ENCODE measurements around the gene AKT3. TPM values are rescaled to one million over a fixed set of nuclear protein-coding genes. Genes with fewer than 3 reads are reported as not detected.
"Not testable (repeated sequence)": the region's sequence is repeated elsewhere in the genome, so short reads cannot be mapped to it uniquely, and the experiment has no call there.

AKT3 gene
- total RNA-seq, 1 donor from 2014 or later, result 27.8 TPM

GRCh38 chr1:243791586-243792267 lies 58.3 kb downstream of the AKT3 start:
- intact Hi-C loops (cut with micrococcal nuclease), result no loop called here

GRCh38 chr1:243790404-243790803 lies 59.6 kb downstream of the AKT3 start:
- intact Hi-C loops (cut with micrococcal nuclease), result no loop called here

- intact Hi-C loops (cut with micrococcal nuclease), result no loop called here
These were observed 63.5 kb downstream of the AKT3 start for GRCh38 chr1:243786531-243786930.

GRCh38 chr1:243784506-243784905 lies 65.5 kb downstream of the AKT3 start:
- intact Hi-C loops (cut with micrococcal nuclease), result no loop called here

- intact Hi-C loops (cut with micrococcal nuclease), result no loop called here
These were observed 66.3 kb downstream of the AKT3 start for GRCh38 chr1:243783714-243784113.

GRCh38 chr1:243772361-243773050 lies 77.5 kb downstream of the AKT3 start:
- intact Hi-C loops (cut with micrococcal nuclease), result not testable (repeated sequence)

- intact Hi-C loops (cut with micrococcal nuclease), result no loop called here
These were observed 79.2 kb downstream of the AKT3 start for GRCh38 chr1:243770860-243771259.

GRCh38 chr1:243765676-243766075 lies 84.4 kb downstream of the AKT3 start:
- intact Hi-C loops (cut with micrococcal nuclease), result no loop called here

- intact Hi-C loops (cut with micrococcal nuclease), result no loop called here
These were observed 86.2 kb downstream of the AKT3 start for GRCh38 chr1:243763806-243764205.

- intact Hi-C loops (cut with micrococcal nuclease), result no loop called here
These were observed 91.4 kb downstream of the AKT3 start for GRCh38 chr1:243758647-243759046.

GRCh38 chr1:243756529-243756928 lies 93.5 kb downstream of the AKT3 start:
- intact Hi-C loops (cut with micrococcal nuclease), result no loop called here

GRCh38 chr1:243754348-243754747 lies 95.7 kb downstream of the AKT3 start:
- intact Hi-C loops (cut with micrococcal nuclease), result no loop called here

GRCh38 chr1:243751506-243751905 lies 98.5 kb downstream of the AKT3 start:
- intact Hi-C loops (cut with micrococcal nuclease), result no loop called here

- intact Hi-C loops (cut with micrococcal nuclease), result loop anchor here (1.0 to 5.0 kb wide), 9 partner anchors 151 to 1281 kb away; no protein-coding TSS in a partner anchor
These were observed 101.2 kb downstream of the AKT3 start for GRCh38 chr1:243748706-243749283.

GRCh38 chr1:243748227-243748626 lies 101.8 kb downstream of the AKT3 start:
- intact Hi-C loops (cut with micrococcal nuclease), result loop anchor here (1.0 to 5.0 kb wide), 9 partner anchors 151 to 1281 kb away; no protein-coding TSS in a partner anchor

- intact Hi-C loops (cut with micrococcal nuclease), result loop anchor here (5.0 kb wide), 4 partner anchors 149 to 1279 kb away; no protein-coding TSS in a partner anchor
These were observed 103.3 kb downstream of the AKT3 start for GRCh38 chr1:243746751-243747150.

GRCh38 chr1:243745356-243745755 lies 104.7 kb downstream of the AKT3 start:
- intact Hi-C loops (cut with micrococcal nuclease), result loop anchor here (5.0 kb wide), 4 partner anchors 148 to 1278 kb away; no protein-coding TSS in a partner anchor

- intact Hi-C loops (cut with micrococcal nuclease), result no loop called here
These were observed 107.2 kb downstream of the AKT3 start for GRCh38 chr1:243742819-243743218.

- intact Hi-C loops (cut with micrococcal nuclease), result no loop called here
These were observed 109.6 kb downstream of the AKT3 start for GRCh38 chr1:243740255-243740999.

GRCh38 chr1:243739335-243740003 lies 110.6 kb downstream of the AKT3 start:
- intact Hi-C loops (cut with micrococcal nuclease), result no loop called here

GRCh38 chr1:243738020-243738419 lies 112.0 kb downstream of the AKT3 start:
- intact Hi-C loops (cut with micrococcal nuclease), result no loop called here

All from T-helper 1 cell treated with Interleukin-12 subunit alpha and Interleukin-12 subunit beta and Interleukin-4 antibody, amounts not matched to agents 30 ng/mL and 1 ng/mL, for 36 hours (primary cell).